HG03066 (cell line): ENCODE results near the gene AVEN.

Source experiments
- ATAC-seq: cut with Tn5 transposase; IDR thresholded peaks from one replicate; pipeline ENCODE4 v1.9.1; 2021; ENCODE audit warnings: low read depth; ENCODE audit not compliant: unreplicated experiment

AVEN gene

DNA sequence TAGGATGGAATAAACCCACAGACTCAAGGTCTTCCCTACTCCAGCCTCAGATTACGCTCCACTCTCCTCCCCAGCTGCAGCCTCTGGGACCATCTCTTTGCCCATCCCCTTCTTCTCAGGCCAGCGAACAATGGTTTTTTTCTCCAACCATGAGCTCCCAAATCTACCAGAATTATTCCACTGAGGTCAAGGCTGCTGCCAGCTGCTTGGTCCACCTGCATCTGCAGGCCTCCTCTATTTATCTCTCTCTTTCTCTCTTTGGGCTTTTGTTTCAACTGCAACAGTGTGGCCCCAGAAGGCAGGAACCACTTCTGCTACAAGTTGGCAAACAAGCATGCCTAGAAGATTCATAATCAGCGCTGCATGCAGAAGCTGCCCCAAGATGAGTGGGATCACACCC is 51.6 kb downstream of the AVEN start:
- no peak for ATAC-seq

- ATAC-seq = no peak
Measured at GRCh38 chr15:33985751-33986150, 53.3 kb downstream of the AVEN start.

- ATAC-seq = no peak
Measured at GRCh38 chr15:33985287-33985686, 53.7 kb downstream of the AVEN start.

DNA sequence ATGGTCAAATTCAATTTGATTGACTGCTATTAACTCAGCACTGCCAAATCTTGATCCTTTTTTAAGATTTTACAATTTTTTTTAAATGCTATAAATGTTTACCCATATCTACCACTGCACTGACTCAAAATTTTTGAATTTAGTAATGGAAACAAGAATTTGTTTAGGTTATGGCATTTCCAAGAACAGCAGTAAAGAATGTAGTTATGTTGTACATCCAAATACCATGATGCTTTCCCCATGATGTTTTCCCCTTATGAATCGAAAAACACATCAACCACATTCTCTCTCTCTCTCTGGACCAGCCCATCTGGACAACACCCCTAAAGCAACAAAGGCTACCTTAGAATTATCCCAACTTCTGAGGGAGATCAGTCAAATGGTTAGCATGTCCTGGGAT is 56.5 kb downstream of the AVEN start:
- no peak for ATAC-seq

DNA sequence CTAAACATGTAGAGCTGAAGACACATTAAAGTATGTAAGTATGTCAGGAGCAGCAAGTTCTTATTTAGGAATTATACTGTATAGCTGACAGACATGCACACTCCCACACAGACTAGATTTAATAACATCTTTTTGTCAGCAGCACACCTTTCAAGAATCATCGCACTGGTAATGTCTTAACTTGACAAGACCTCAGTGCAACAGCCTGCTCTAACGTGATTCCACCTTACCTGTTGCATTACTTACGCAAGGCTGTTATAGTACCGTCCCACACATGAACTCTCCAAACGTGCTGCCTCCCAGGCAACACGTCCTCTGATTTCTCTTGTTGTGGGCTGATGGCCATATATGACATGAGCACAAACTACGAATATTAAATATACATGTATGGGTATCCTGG is 58.8 kb downstream of the AVEN start:
- no peak for ATAC-seq

DNA sequence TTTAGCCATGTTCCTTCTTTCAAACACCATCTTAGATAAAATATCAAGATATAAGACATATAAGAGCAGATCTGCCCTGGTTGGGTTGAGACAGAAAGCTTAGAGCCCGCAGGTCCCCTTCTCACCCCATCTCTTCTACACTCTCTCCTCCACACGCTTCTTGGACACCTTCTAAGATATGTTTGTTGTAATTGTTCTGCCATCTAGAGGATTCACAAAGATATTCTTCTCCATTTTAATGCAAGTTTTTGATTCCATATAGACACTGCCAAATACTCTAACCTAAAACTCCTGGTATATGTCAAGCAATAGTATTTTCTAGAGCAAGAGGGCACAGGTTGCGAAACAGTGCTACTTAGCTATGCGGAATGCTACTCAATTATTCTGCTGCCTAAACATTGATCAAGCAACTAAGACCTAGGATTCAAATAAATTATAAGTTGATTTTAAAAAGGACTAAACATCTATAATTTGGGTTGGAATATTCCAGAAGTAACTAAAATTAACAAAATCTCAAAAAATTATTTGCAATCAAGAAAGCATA is 63.9 kb downstream of the AVEN start:
- ATAC-seq = no peak

GRCh38 chr15:33971811-33972210 is 67.2 kb downstream of the AVEN start:
- no peak for ATAC-seq

GRCh38 chr15:33968821-33969220 is 70.2 kb downstream of the AVEN start:
- ATAC-seq = no peak

DNA sequence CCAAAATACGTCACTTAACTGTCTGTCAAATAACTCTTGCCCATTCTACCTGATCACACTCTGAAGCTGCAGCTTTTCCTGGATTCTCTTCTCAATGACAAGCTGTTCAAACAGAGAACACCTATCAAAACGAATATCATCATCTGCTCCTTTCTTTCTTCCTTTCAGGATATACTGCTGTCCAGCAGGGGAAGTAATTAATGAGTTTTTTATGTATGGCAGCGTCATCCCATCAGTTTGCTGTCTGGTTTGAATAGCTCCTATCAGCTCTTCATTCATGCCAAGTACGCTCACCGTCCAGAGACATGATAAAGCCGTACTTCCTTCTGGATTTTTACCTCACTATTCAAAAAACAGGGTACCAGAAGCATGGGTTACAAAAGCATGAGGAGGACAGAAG is 70.8 kb downstream of the AVEN start, which contains the start of gene CHRM5:
Gene CHRM5, plus strand, starts transcription at position 274 of the 400 bp plus-strand sequence. CDS start 94,221 bp downstream, outside the sequence.
- ATAC-seq = no peak

DNA sequence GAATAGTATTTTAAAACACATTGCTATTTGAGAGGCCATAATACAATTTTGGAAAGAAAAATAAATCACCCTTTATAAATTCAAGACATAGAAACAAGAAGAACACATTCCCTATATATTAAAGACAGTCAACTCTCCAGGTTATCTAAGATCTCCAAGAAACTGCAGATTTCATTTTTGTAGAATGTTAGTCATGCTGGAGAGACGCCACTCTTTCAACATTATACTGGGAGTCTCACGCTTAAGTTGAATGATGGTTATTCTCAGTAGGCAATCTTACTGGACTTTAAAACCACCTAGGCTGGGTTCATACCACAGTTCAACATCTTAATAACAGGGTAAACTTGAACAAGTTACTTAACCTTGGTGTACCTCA is 74.4 kb downstream of the AVEN start:
- ATAC-seq = no peak

DNA sequence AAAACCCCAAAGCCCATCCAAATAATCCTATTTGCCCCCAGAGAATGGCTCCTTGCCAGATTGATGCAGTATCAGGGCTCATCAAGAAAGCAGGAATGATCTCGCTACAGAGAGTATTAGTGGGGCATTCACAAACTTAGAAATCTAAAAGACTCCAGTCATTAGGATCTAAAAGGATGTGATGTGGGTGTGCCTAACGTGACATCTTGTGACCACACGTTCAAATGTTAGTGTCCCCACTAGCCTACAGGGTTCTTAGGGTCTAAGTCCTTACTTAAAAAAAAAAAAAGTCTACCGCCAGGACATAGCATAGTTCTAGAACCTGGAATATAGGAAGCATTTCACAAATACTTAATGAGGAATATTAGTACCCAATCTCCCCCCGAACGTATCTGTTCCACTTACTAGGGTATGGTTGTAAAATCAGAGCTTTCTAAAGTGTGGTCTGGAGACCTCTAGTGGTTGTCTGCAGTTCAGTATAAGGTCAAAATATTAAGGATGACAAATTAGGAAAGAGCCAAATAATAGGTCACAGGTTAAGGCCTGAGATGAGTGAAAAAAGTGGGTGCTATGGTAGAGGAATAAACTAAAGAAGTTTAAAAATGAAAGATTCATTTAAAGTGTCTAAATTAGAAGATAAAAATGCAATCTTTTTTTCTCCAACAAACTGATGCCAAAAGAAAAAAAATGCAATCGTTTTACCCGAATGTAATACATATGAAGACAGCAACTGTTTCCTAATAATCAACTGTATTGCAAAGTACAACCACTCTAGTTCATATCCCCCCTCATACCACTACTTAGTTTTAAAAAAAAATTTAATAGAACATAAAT is 75.0 kb downstream of the AVEN start:
- no peak for ATAC-seq

GRCh38 chr15:33960549-33960935 is 78.5 kb downstream of the AVEN start:
- no peak for ATAC-seq

DNA sequence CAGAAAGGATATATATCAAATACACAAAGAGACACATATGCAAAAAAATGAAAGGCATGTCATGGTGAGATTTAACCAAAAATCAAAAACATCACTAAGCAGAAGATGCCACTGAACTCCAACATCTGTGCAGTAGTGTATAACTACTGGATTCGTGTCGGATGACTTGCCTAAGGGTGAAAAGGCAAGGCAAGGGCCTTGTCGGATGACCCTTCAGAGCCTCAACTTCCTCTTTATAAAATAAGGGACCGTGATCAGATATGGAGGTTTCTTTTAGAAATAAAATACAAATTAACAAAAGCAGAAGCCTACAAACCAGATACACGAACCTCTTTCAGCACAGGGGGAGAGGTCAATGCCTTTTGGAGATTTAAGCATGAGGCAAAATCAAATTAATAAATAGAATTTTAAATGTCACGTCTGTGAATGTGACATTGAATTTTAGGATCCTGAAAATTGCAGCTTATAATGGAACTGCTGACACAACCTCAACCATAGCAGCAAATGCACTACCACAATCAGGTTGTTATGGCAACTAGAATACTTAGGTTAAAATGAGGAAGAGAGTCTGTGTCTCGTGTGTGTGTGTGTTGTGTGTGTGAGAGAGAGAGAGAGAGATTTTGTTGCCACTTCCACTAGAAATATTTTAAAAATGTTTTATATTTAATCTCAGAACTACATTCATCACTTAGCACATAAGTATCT is 79.0 kb downstream of the AVEN start:
- ATAC-seq = no peak

DNA sequence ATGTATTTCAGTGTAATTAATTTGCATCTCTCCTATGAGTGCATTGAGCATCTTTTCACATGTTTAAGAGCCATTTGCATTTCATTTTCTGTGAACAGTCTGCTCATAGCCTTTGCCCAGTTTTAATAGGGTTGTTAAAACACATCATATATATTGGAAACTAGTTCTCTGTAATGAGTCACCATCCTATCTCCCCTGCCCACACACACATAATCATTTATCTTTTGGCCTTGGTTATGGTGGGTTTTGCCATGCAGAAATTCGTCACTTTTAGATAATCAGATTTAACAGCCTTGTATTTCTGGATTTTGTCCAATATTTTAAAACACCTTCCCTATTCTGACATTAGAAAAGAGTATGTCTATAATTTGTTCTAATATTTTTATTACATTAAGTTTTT is 82.6 kb downstream of the AVEN start:
- no peak for ATAC-seq

DNA sequence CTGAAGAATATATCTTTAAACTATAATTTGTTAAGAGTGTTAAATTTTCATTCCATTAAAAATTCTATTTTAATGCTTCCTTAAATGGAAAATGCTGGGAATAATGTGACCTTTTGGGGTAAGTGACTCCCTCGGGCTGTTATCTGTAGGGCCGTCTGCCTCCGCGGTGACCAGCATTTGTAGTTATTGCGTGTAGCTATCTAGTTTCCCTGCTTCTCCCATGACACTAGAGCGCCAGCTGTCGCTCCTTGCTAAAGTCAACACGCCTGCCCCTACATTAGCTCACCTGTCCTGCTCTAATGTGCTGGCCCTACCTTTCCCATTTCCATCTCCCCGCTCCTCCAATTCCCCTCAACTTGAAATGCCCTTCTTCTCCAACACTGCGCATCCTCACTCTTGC is 83.1 kb downstream of the AVEN start:
- ATAC-seq = no peak

DNA sequence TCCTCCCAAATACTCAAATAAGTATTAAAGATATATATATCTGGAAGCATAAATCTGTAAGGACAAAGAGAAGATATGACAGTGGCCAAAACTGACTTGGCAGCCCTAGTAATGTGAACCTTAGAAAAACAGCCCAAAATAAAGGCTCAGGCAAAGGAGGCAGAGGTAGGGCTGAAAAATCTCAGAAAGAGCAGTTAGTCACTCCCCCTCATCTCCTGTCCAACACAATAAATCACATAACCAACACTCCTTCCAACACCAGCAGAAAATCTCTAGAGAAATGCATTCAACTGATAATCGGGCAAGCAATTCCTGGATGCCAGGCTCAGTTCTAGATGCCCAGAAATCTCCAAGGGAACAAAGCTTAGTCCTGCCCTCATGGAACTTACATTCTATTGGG is 92.9 kb downstream of the AVEN start:
- ATAC-seq = no peak

DNA sequence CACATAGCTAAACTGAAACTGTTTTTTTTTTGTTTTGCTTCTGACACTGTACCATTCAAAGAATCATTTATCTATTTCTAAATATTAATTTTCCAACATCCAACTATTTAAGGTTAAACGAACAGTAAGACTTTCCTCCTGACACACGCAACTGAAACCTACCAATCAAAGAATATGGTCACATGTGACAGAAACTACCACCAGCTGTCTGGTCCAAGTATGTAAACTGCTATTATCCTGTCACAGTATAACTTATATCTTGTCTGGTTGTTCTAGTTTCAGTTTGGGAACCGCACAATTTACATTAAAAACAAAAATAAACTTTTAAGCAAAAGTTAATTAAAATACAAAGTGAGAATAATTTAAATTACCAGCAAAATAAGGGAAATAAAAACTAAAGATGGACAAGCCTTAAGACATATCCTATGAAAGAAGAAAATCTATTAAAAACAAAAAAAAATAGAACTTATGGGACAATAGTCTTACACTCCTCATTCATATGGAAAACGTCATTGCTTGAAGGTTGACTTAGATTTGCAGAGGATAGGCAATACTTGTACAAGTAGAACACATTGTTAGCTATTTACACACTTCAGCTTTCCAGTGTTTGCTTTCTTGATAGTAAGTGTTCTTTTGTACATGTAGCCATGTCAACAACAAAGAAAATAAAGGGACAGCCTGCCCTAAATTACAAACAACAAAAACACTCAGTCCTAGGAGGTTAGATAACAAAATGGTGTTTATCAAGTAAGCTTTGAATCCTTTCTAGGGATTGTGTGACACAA is 97.5 kb downstream of the AVEN start:
- ATAC-seq = peak; percentile 76

- no peak for ATAC-seq
Measured at GRCh38 chr15:33934921-33935320, 104.1 kb downstream of the AVEN start.

GRCh38 chr15:33934396-33934795 is 104.6 kb downstream of the AVEN start:
- ATAC-seq = no peak

GRCh38 chr15:33932734-33933133 is 106.3 kb downstream of the AVEN start:
- no peak for ATAC-seq

DNA sequence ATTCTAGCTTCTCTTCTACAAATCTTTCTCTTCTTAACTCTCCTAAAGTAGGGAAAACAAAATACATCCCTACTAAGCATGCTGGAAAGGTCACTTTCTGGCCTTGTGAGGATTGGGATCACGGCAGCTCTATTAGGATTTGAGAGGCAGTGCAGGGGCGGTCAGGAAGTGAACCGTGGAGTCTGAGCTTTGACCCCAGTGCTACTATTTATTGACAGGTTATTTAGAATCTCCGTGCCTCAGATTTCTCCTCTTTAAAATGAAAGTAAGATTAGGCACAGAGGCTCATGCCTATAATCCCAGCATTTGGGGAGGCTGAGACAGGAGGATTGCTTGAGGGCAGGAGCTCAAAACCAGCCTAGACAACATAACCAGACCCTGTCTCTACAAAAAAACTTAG is 112.7 kb downstream of the AVEN start:
- no peak for ATAC-seq
